Measurements from ENCODE around the gene DLX1. TPM values are rescaled to one million over a fixed set of nuclear protein-coding genes. Genes with fewer than 3 reads are reported as not detected.
"Not testable (repeated sequence)": the region's sequence is repeated elsewhere in the genome, so short reads cannot be mapped to it uniquely, and the experiment has no call there.

The DLX1 gene
- total RNA-seq, 1 donor from 2014 or later, result not detected

DNA sequence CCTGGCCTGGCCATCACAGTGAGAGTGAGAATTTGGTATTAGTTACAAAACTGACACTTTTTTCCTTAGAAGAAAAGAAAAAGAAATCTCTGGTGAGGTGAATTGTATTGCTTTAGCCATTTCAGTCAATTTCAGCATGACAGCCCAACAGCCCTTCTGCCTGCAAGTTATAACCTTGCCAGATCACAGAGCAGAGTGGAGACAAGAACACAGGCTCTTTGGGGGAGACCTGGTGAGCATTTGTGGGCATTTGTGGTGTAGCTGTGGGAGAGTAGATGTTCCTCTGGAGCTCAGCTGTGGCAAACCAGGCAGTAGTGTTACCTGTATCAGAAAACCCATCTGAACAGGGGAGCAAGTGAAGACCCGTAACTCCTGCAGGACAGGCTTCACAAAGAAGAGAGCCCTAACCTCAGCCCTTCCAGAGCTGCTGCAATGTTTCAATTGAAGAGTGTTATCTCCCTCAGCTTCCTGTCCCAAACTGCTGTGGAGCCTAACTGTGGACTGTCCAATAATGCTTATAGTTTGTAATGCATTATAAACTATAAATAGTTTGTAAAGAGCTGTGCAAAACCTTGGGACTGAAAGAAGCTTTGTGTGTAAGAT lies 22.8 kb upstream of the DLX1 start:
- Histone ChIP-seq H3K27me3 (ENCODE audit: control insufficient read depth, insufficient read depth, low read length) (no peaks in the 10 kb centered on the region), H3K4me3 (ENCODE audit: low read depth, low read length) (no peak overlapping the region), H3K36me3 (ENCODE audit: control insufficient read depth, insufficient read depth, low read length) (no peaks in the 10 kb centered on the region)
- DNase-seq (ENCODE audit: low read depth) (no peak), FAIRE-seq (no peak)
- TF ChIP-seq CTCF (IDR thresholded peaks at IDR 0.05; ENCODE audit: insufficient read depth, low read length, severe bottlenecking), result no peak

DNA sequence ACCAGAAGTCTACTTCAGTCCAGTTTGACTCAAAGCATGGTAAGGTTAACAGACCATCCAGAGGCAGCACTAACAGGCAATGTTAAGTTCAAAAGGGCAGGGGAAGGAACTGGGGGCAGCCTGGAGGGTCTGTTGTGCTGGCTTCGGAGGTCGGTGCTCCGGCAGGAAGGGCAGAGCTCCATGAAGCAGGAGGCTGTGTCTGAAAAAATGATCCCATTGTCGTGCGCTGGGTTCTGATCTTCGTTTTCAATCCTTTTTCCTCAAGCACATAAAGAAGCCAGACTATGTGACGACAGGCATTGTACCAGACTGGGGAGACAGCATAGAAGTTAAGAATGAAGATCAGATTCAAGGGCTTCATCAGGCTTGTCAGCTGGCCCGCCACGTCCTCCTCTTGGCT lies 21.9 kb upstream of the DLX1 start:
- FAIRE-seq, result peak; percentile 40
- TF ChIP-seq CTCF (IDR thresholded peaks at IDR 0.05; ENCODE audit: insufficient read depth, low read length, severe bottlenecking), result no peak
- H3K4me3 ChIP-seq (ENCODE audit: low read depth, low read length), result no peak overlapping the region

DNA sequence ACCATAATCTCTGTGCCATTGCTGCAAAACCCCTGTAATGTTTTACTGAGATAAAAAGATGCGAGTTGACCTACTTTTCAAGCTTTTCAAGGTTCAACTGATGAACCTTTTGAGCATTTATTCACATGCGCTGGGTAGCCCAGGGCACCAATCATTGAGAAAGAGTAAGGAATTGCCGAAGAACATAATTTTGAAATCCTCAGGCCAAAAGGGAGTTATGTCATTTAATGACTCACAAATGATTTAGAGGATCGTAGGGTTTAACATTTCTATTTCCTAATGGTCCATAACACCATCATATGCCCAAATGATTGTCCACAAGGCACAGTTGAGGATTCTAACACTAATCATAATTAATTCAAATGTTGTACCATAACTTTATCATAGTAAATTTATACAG lies 20.2 kb upstream of the DLX1 start:
- Histone ChIP-seq H3K36me3 (ENCODE audit: control insufficient read depth, insufficient read depth, low read length) (no peaks in the 10 kb centered on the region), H3K27me3 (ENCODE audit: control insufficient read depth, insufficient read depth, low read length) (no peaks in the 10 kb centered on the region), H3K4me3 (ENCODE audit: low read depth, low read length) (no peak overlapping the region)
- DNase-seq (ENCODE audit: low read depth) (peak; percentile 33), FAIRE-seq (no peak)
- no peak for TF ChIP-seq CTCF (IDR thresholded peaks at IDR 0.05; ENCODE audit: insufficient read depth, low read length, severe bottlenecking)

More for the DNA sequence above, 21.9 kb upstream of the DLX1 start:
- Histone ChIP-seq H3K36me3 (ENCODE audit: control insufficient read depth, insufficient read depth, low read length) (no peaks in the 10 kb centered on the region), H3K27me3 (ENCODE audit: control insufficient read depth, insufficient read depth, low read length) (no peaks in the 10 kb centered on the region)
- no peak for DNase-seq (ENCODE audit: low read depth)

GRCh38 chr2:172066394-172066886 lies 18.9 kb upstream of the DLX1 start:
- H3K27me3 ChIP-seq (ENCODE audit: control insufficient read depth, insufficient read depth, low read length), result no peaks in the 10 kb centered on the region
- no peak for TF ChIP-seq CTCF (IDR thresholded peaks at IDR 0.05; ENCODE audit: insufficient read depth, low read length, severe bottlenecking)
- no peaks in the 10 kb centered on the region for H3K36me3 ChIP-seq (ENCODE audit: control insufficient read depth, insufficient read depth, low read length)
- FAIRE-seq (no peak), DNase-seq (ENCODE audit: low read depth) (no peak)
- no peak overlapping the region for H3K4me3 ChIP-seq (ENCODE audit: low read depth, low read length)

DNA sequence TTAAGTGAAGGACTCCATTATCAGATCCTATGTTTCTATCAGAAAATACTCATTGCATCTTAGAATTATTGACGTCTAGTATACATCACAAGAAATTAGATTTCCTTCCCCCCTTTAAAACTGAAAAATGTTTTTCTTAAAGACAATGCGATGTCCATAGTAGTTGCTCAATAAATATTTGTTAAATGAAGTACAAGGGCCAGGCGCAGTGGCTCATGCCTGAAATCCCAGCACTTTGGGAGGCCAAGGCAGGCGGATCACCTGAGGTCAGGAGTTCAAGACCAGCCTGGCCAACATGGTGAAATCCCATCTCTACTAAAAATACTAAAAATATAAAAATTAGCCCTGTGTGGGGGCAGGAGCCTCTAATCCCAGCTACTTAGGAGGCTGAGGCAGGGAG lies 17.4 kb upstream of the DLX1 start:
- DNase-seq (ENCODE audit: low read depth); H3K27me3 ChIP-seq (ENCODE audit: control insufficient read depth, insufficient read depth, low read length); H3K4me3 ChIP-seq (ENCODE audit: low read depth, low read length); H3K36me3 ChIP-seq (ENCODE audit: control insufficient read depth, insufficient read depth, low read length); FAIRE-seq: not testable (repeated sequence)

GRCh38 chr2:172070936-172071335 lies 14.4 kb upstream of the DLX1 start:
- no peak for DNase-seq (ENCODE audit: low read depth)
- no peak for TF ChIP-seq CTCF (IDR thresholded peaks at IDR 0.05; ENCODE audit: insufficient read depth, low read length, severe bottlenecking)
- FAIRE-seq, result no peak
- Histone ChIP-seq H3K27me3 (ENCODE audit: control insufficient read depth, insufficient read depth, low read length) (no peaks in the 10 kb centered on the region), H3K36me3 (ENCODE audit: control insufficient read depth, insufficient read depth, low read length) (no peaks in the 10 kb centered on the region), H3K4me3 (ENCODE audit: low read depth, low read length) (no peak overlapping the region)

Data from bronchial epithelial cell (primary cell).